Measurements from ENCODE around the gene CCND1. TPM values are rescaled to one million over a fixed set of nuclear protein-coding genes. Genes with fewer than 3 reads are reported as not detected.
A peak's percentile ranks its signal among the peaks of the same experiment; 100 is the strongest.

The CCND1 gene
- total RNA-seq, 1 experiment from 2014 or later = 292 TPM

- DNase-seq = peak; percentile 95
- no peaks in the 10 kb centered on the region for H3K27me3 ChIP-seq (ENCODE audit: control insufficient read depth, insufficient read depth, low read length)
- no peak overlapping the region for H3K4me3 ChIP-seq (ENCODE audit: insufficient read depth, low read depth, low read length)
- peaks cover 5% of the 10 kb centered on the region for H3K36me3 ChIP-seq (replicated peaks; ENCODE audit: control insufficient read depth, insufficient read depth, low read length)
Observed at GRCh38 chr11:69670158-69670845, 29.3 kb downstream of the CCND1 start.

DNA sequence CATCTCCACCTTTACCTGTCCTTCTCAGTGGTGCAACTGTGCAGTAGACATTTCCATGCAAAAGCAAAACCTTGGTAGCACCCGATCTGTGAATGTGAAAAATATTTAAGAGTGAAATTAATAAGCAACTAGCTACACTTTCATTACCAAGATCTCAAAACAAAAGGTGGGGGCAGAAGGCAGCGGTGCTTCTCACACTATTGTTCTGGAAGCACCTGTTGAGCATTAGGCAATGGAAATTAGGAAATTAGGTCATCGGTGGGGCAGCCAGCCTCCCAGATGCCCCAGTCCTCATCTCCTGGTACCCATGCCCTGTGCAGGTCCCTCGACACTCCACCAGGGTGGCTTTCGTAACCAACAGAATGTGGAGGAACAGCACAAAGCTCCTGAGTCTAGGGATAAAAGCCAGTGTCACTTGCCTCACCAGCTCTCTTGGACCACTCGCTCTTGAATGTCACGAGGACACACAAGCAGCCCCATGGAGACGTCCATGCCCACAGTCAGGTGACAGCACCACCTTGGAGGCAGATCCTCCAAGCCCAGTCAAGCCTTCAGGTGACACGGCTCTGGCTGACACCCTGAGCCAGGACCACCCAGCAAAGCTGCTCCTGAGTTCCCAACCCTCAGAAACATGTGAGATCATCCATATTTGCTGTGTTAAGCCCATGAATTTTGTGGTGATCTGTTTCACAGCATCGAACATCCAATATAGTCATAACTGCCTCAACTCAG is 30.9 kb downstream of the CCND1 start:
- no peak overlapping the region for H3K4me3 ChIP-seq (ENCODE audit: insufficient read depth, low read depth, low read length)
- DNase-seq = no peak
- H3K27me3 ChIP-seq (ENCODE audit: control insufficient read depth, insufficient read depth, low read length) = no peaks in the 10 kb centered on the region
- peaks cover 4% of the 10 kb centered on the region for H3K36me3 ChIP-seq (replicated peaks; ENCODE audit: control insufficient read depth, insufficient read depth, low read length)

DNA sequence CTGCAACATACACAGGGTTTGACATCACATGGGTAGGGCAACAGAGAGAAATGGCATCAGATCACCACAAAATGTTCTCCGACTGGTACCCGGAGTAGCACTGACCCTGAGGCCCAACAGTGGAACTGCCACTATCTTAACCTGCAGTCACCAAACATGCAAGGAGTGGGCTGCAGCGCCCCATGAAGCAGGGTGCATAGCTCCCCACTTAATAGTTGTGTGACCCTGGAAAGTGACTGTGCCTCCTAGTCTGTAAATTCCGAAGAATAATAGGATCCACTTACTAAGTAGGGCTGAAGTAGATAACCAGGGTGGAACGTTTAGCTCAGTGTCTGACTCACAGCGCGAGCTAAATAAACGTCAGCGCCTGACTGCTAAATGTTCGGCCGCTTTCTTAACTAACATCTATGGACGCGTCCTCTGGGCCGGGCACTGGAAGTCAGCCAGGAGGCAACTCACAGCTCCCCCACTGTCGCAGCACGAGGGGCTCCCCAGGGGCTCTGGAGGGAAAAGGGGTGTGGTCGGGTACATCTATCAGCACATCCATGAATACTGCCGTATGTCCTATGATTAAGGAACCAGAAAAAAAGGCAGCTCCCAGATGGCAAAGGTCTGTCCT is 33.4 kb downstream of the CCND1 start:
- peaks cover 4% of the 10 kb centered on the region for H3K36me3 ChIP-seq (replicated peaks; ENCODE audit: control insufficient read depth, insufficient read depth, low read length)
- DNase-seq = no peak
- no peaks in the 10 kb centered on the region for H3K27me3 ChIP-seq (ENCODE audit: control insufficient read depth, insufficient read depth, low read length)
- H3K4me3 ChIP-seq (ENCODE audit: insufficient read depth, low read depth, low read length) = peak overlapping the region; percentile 97

DNA sequence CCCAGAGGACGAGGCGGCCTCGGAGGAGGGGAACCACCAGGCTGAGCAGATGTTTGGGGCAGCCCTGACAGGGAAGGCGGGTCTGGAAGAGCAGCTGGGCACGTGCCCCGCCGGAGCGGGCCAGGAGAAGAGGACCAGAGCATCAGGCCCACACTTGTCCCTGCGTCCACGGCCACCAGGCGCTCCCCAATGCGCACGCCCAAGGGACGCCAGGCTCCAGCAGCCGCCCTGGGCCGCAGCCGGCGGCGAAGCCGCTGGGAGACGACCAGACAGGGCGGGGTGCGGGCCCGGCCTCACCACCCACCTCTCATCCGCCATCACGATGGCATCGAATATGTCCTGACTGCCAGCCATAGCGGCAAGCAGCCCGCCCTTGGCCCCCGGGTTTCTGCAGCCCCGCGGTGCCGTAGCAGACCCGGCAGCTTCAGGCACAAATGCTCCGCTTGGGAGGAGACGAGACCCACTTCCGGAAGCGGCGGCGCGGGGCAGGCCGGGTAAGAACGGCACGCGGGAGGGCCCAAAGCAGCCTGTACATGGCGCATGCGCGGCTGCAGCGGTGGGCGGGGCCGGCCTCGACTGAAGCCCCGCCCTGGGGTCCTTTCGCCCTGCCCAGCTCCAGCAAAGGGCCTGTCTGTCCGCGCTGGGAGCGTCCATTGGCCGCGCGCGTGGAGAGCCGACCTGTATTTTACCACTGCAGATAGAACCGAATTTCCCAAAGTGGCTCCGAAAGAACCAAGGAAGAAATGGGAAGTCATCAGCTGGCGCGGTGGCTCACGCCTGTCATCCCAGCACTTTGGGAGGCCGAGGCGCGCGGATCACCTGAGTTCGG is 34.1 kb downstream of the CCND1 start, which contains the start of gene LTO1:
LTO1 (minus strand) TSS at position 468 of the 829 bp plus-strand sequence; CDS start at position 354, 114 bp downstream.
- DNase-seq = peak; percentile 99
- no peaks in the 10 kb centered on the region for H3K27me3 ChIP-seq (ENCODE audit: control insufficient read depth, insufficient read depth, low read length)
- peaks cover 4% of the 10 kb centered on the region for H3K36me3 ChIP-seq (replicated peaks; ENCODE audit: control insufficient read depth, insufficient read depth, low read length)
- peak within 1 kb of the TSS; percentile 97 for H3K4me3 ChIP-seq (ENCODE audit: insufficient read depth, low read depth, low read length)

- H3K27me3 ChIP-seq (ENCODE audit: control insufficient read depth, insufficient read depth, low read length) = no peaks in the 10 kb centered on the region
- DNase-seq = no peak
- no peaks in the 10 kb centered on the region for H3K36me3 ChIP-seq (replicated peaks; ENCODE audit: control insufficient read depth, insufficient read depth, low read length)
- H3K4me3 ChIP-seq (ENCODE audit: insufficient read depth, low read depth, low read length) = no peak overlapping the region
Observed at GRCh38 chr11:69677749-69678148, 36.8 kb downstream of the CCND1 start.

- no peak for DNase-seq
- H3K36me3 ChIP-seq (replicated peaks; ENCODE audit: control insufficient read depth, insufficient read depth, low read length) = no peaks in the 10 kb centered on the region
- H3K4me3 ChIP-seq (ENCODE audit: insufficient read depth, low read depth, low read length) = no peak overlapping the region
- peaks cover 1% of the 10 kb centered on the region for H3K27me3 ChIP-seq (ENCODE audit: control insufficient read depth, insufficient read depth, low read length)
Observed at GRCh38 chr11:69680688-69681087, 39.7 kb downstream of the CCND1 start.

GRCh38 chr11:69682221-69682620 is 41.3 kb downstream of the CCND1 start:
- Histone ChIP-seq H3K36me3 (replicated peaks; ENCODE audit: control insufficient read depth, insufficient read depth, low read length) (no peaks in the 10 kb centered on the region), H3K27me3 (ENCODE audit: control insufficient read depth, insufficient read depth, low read length) (peaks cover 2% of the 10 kb centered on the region), H3K4me3 (ENCODE audit: insufficient read depth, low read depth, low read length) (no peak overlapping the region)
- no peak for DNase-seq

DNA sequence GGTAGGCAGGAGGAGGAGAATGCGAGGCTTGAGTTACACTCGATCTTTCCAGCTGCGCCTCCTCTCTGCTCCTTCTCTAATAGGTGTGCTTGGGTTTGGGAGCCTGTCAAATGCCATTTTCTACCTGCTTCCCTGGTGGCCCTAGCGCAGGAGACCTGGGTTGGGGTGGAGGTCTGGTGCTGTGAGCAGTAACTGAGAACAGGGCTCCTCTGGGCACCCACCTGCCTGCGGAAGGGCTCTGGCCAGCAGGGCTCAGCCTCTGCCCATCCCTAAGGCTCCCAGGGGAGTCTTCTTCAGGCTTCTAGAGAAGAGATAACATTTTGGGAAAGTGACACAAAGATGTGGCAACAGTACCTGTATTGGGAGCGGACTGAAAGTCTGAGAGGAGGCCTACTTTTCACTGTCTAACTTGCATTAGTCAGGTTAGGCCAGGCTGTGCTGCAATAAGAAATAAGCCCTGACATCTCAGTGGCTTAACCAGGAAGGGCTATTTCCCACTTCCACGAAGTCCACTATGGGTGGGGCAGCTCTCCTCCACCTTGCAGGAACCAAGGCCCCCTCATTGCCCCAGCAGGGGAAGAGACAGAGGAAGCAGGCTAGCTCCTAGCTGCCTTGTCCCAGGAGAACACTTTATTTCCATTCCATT is 41.8 kb downstream of the CCND1 start:
- peaks cover 2% of the 10 kb centered on the region for H3K27me3 ChIP-seq (ENCODE audit: control insufficient read depth, insufficient read depth, low read length)
- H3K36me3 ChIP-seq (replicated peaks; ENCODE audit: control insufficient read depth, insufficient read depth, low read length) = no peaks in the 10 kb centered on the region
- peak; percentile 14 for DNase-seq
- H3K4me3 ChIP-seq (ENCODE audit: insufficient read depth, low read depth, low read length) = no peak overlapping the region

GRCh38 chr11:69683764-69684333 is 42.9 kb downstream of the CCND1 start:
- no peak overlapping the region for H3K4me3 ChIP-seq (ENCODE audit: insufficient read depth, low read depth, low read length)
- DNase-seq = peak; percentile 80
- H3K36me3 ChIP-seq (replicated peaks; ENCODE audit: control insufficient read depth, insufficient read depth, low read length) = no peaks in the 10 kb centered on the region
- H3K27me3 ChIP-seq (ENCODE audit: control insufficient read depth, insufficient read depth, low read length) = peaks cover 2% of the 10 kb centered on the region

DNA sequence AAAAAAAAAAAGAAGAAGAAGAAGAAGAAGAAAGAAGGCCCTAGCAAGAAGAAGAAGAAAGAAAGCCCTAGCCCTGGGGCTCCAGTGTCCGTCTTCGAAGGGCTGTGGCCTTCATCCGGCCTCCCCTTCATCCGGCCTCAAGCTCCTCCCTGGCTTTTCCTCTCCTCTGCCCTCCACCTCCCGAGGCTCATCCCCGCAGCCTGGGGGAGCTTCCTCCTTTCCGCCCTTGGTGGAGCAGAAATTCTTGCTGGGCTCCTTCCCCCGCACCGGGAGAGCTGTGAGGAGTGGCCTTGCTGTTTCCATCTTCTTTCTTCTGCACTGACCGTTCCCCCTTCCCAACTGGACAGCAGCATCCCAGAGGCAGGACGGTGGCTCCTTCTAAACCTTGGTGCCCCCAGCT is 43.7 kb downstream of the CCND1 start:
- Histone ChIP-seq H3K27me3 (ENCODE audit: control insufficient read depth, insufficient read depth, low read length) (peaks cover 2% of the 10 kb centered on the region), H3K4me3 (ENCODE audit: insufficient read depth, low read depth, low read length) (no peak overlapping the region), H3K36me3 (replicated peaks; ENCODE audit: control insufficient read depth, insufficient read depth, low read length) (no peaks in the 10 kb centered on the region)
- peak; percentile 32 for DNase-seq

DNA sequence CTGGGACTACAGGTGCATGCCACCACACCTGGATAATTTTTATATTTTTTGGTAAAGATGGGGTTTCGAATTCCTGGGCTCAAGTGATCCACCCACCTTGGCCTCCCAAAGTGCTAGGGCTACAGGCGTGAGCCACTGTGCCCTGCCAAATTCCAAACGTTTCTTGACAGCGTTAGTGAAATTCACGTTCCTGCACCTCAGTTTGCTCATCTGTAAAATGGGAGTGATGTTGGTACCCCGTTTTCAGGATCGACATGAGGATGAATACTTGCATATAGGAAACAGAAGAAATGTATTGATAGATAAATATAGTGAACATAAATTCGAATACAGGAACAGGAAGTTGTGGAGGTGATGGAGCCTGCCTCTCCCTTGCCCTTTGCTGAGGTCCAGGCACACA is 44.4 kb downstream of the CCND1 start:
- H3K27me3 ChIP-seq (ENCODE audit: control insufficient read depth, insufficient read depth, low read length) = peaks cover 2% of the 10 kb centered on the region
- H3K4me3 ChIP-seq (ENCODE audit: insufficient read depth, low read depth, low read length) = peak overlapping the region; percentile 10; the same call in 1 of the 2 replicates
- no peaks in the 10 kb centered on the region for H3K36me3 ChIP-seq (replicated peaks; ENCODE audit: control insufficient read depth, insufficient read depth, low read length)
- no peak for DNase-seq

DNA sequence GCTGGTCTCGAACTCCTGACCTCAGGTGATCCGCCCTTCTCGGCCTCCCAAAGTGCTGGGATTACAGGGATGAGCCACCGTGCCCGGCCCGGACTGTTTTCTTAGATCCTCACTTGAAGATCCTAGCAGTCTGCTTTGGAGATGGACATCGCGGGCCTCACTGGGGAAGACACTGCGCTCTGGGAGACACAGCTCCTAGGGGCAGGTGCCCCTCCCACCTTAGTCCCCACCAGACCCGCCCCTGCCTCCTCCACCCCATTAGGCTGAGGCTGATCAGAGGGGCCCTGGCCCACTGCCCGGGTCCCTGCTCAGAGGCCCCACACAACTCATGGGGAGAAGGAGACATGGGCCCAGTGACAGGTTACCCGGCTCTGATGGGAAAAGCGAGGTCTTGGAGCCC is 45.5 kb downstream of the CCND1 start:
- H3K36me3 ChIP-seq (replicated peaks; ENCODE audit: control insufficient read depth, insufficient read depth, low read length) = no peaks in the 10 kb centered on the region
- no peak overlapping the region for H3K4me3 ChIP-seq (ENCODE audit: insufficient read depth, low read depth, low read length)
- DNase-seq = peak; percentile 58
- peaks cover 2% of the 10 kb centered on the region for H3K27me3 ChIP-seq (ENCODE audit: control insufficient read depth, insufficient read depth, low read length)

GRCh38 chr11:69686856-69687255 is 45.9 kb downstream of the CCND1 start:
- peak; percentile 19 for DNase-seq
- Histone ChIP-seq H3K36me3 (replicated peaks; ENCODE audit: control insufficient read depth, insufficient read depth, low read length) (no peaks in the 10 kb centered on the region), H3K27me3 (ENCODE audit: control insufficient read depth, insufficient read depth, low read length) (peaks cover 2% of the 10 kb centered on the region), H3K4me3 (ENCODE audit: insufficient read depth, low read depth, low read length) (no peak overlapping the region)

All from H7 (cell line).